Vagina (tissue), 2 donors: ENCODE measurements around the gene SGCD. TPM values are rescaled to one million over a fixed set of nuclear protein-coding genes. Genes with fewer than 3 reads are reported as not detected.
A peak's percentile ranks its signal among the peaks of the same experiment; 100 is the strongest.
"Not testable (repeated sequence)": the region's sequence is repeated elsewhere in the genome, so short reads cannot be mapped to it uniquely, and the experiment has no call there.

Source experiments
- DNase-seq, 2 donors: peaks; one replicate each; pipeline ENCODE4 v3.0.0-alpha.2; 2017; ENCODE audit errors: extremely low spot score in 2 of 2
- H3K27ac ChIP-seq: fragments of 200-600 bp; sonication (generic); one replicate; pipeline ENCODE4 v1.5.1; 2019
- H3K27me3 ChIP-seq: fragments of 200-600 bp; sonication (generic); one replicate; pipeline ENCODE4 v1.5.1; 2019
- H3K36me3 ChIP-seq, 2 donors: fragments of 200-600 bp; sonication (generic); one replicate each; pipeline ENCODE4 v1.5.1; 2017 to 2019
- H3K4me1 ChIP-seq: fragments of 200-600 bp; sonication (generic); one replicate; pipeline ENCODE4 v1.5.1; 2019
- H3K4me3 ChIP-seq, 2 donors: fragments of 200-600 bp; sonication (generic); 1 replicate in 1 of 2; 2 replicates in 1 of 2; pipeline ENCODE4 v1.5.1; 2016 to 2019
- H3K9me3 ChIP-seq: fragments of 200-600 bp; sonication (generic); one replicate; pipeline ENCODE4 v1.5.1; 2019
- POLR2A ChIP-seq, 2 donors: fragments of 450-650 bp; IDR thresholded peaks; one replicate each; pipeline ENCODE4 v1.6.1; 2017; ENCODE audit warnings: antibody characterized with exemption in 2 of 2, mild to moderate bottlenecking in 2 of 2, moderate library complexity in 2 of 2
- POLR2AphosphoS5 ChIP-seq, 2 donors: sonication (generic); formaldehyde crosslinking; IDR thresholded peaks; one replicate each; pipeline ENCODE4 v1.9.0; 2017; ENCODE audit warnings: antibody characterized with exemption in 2 of 2, mild to moderate bottlenecking in 2 of 2, low read depth in 1 of 2; ENCODE audit not compliant: insufficient read depth in 1 of 2
- intact Hi-C: fragments of 100-400 bp; cut with DNase I; formaldehyde crosslinking; loops from one replicate; pipeline ENCODE4 v1.15.1; 2023
- total RNA-seq: library from RNA; depleted of rRNA; stranded (reverse); fragments of >200 nt; gene quantifications from one replicate; pipeline ENCODE4 v1.2.3, GENCODE V29; 2016
- TF ChIP-seq, protein P1 (sequence below), 3 experiments: fragments of 450-650 bp in 2 of 3; fragments of 200-600 bp in 1 of 3; sonication (generic) in 1 of 3; IDR thresholded peaks; one replicate each; pipeline ENCODE4 v1.5.1; 2017 to 2019; ENCODE audit warnings: antibody characterized with exemption in 3 of 3, mild to moderate bottlenecking in 2 of 3, moderate library complexity in 2 of 3

Gene SGCD
- total RNA-seq, 1 donor from 2014 or later, result 6.9 TPM

DNA sequence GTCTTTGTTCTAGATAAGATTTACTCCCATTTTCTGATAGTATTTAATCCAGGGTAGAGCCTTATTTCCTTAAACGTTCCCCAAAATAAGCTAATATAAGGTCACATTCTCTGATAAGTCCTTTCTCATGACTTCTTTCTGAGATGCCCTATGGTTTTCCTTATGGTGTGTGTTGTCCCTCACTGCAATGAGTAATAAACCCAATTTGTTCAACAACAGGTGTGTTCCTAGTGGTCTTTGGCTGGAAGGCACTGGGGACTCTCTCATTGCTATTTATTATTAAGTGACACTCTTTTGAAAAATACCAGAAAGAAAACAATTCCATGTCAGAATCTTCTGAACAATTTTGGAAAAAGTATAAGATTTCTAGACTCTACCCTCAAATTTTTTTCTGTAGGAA is 266.6 kb downstream of the SGCD start:
- no peak overlapping the region for H3K27ac ChIP-seq
- no peak for DNase-seq
- H3K4me3 ChIP-seq, result no peak overlapping the region
- H3K9me3 ChIP-seq, result no peaks in the 10 kb centered on the region
- intact Hi-C loops, result no loop called here
- H3K36me3 ChIP-seq, result no peaks in the 10 kb centered on the region
- no peaks in the 10 kb centered on the region for H3K4me1 ChIP-seq
- TF ChIP-seq, protein P1, sequence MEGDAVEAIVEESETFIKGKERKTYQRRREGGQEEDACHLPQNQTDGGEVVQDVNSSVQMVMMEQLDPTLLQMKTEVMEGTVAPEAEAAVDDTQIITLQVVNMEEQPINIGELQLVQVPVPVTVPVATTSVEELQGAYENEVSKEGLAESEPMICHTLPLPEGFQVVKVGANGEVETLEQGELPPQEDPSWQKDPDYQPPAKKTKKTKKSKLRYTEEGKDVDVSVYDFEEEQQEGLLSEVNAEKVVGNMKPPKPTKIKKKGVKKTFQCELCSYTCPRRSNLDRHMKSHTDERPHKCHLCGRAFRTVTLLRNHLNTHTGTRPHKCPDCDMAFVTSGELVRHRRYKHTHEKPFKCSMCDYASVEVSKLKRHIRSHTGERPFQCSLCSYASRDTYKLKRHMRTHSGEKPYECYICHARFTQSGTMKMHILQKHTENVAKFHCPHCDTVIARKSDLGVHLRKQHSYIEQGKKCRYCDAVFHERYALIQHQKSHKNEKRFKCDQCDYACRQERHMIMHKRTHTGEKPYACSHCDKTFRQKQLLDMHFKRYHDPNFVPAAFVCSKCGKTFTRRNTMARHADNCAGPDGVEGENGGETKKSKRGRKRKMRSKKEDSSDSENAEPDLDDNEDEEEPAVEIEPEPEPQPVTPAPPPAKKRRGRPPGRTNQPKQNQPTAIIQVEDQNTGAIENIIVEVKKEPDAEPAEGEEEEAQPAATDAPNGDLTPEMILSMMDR (IDR thresholded peaks at IDR 0.05), result no peak
- TF ChIP-seq POLR2AphosphoS5 (IDR thresholded peaks at IDR 0.05; ENCODE audit: insufficient read depth in 1 of 2, low read depth in 1 of 2), result no peak
- TF ChIP-seq POLR2A (IDR thresholded peaks at IDR 0.05), result no peak
- no peaks in the 10 kb centered on the region for H3K27me3 ChIP-seq

DNA sequence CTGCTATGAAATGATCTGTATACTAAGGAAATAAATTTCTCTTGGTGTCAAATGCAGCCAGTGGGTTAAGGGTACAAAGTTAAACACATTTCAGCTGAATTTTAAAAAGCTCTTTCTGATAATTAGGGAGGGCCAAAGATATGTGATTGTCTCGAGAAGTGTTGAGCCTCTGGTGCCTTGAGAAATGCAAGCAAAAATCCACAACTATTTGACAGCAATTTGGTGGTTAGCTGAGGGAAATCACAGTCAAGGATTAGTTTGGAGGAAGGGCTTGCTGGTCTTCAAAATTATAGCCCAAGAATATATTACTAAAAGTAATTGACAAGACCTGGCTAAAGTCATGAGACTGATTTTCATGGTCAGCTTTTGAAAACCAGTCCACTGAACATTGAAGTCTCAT is 267.4 kb downstream of the SGCD start:
- Histone ChIP-seq H3K4me3 (no peak overlapping the region), H3K36me3 (no peaks in the 10 kb centered on the region), H3K9me3 (no peaks in the 10 kb centered on the region), H3K27me3 (no peaks in the 10 kb centered on the region), H3K4me1 (no peaks in the 10 kb centered on the region), H3K27ac (no peak overlapping the region)
- TF ChIP-seq, protein P1 (IDR thresholded peaks at IDR 0.05), result no peak
- TF ChIP-seq POLR2AphosphoS5 (IDR thresholded peaks at IDR 0.05; ENCODE audit: insufficient read depth in 1 of 2, low read depth in 1 of 2), result no peak
- no peak for TF ChIP-seq POLR2A (IDR thresholded peaks at IDR 0.05)
- no peak for DNase-seq
- intact Hi-C loops, result no loop called here

DNA sequence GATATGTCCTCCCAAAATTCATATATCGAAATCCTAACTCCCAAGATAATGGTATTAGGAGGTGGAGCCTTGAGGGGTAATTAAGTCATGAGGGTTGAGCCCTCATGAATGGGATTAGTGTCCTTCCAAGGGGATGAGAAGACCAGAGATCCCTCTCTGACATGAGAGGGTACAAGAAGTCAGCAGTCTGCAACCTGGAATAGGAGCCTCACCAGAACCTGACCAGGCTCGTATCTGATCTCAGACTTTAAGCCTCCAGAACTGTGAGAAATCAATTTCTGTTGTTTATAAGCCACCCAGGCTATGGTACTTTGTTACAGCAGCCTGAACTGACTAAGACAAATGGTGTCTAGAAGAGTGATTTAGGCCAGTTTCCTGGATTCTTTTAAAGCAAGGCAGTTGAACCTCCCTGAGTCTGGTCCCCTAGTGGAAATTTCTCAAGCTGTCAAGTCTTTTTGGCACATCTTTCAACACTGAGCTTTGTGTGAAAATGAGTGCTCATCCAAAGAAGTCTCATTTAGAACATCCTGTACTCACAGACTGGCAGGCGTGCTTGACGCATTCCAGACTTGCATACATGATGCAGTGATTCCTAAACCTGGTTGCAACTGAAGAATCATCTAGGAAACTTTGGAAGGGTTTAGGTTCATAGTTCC is 268.3 kb downstream of the SGCD start:
- intact Hi-C loops, result no loop called here
- no peak overlapping the region for H3K27ac ChIP-seq
- no peaks in the 10 kb centered on the region for H3K4me1 ChIP-seq
- H3K4me3 ChIP-seq, result no peak overlapping the region
- TF ChIP-seq, protein P1 (IDR thresholded peaks at IDR 0.05), result no peak
- TF ChIP-seq POLR2AphosphoS5 (IDR thresholded peaks at IDR 0.05; ENCODE audit: insufficient read depth in 1 of 2, low read depth in 1 of 2) (peak in 1 of 2 donors; percentile 55), POLR2A (IDR thresholded peaks at IDR 0.05) (no peak)
- H3K9me3 ChIP-seq, result no peaks in the 10 kb centered on the region
- DNase-seq, result no peak
- no peaks in the 10 kb centered on the region for H3K36me3 ChIP-seq
- no peaks in the 10 kb centered on the region for H3K27me3 ChIP-seq

DNA sequence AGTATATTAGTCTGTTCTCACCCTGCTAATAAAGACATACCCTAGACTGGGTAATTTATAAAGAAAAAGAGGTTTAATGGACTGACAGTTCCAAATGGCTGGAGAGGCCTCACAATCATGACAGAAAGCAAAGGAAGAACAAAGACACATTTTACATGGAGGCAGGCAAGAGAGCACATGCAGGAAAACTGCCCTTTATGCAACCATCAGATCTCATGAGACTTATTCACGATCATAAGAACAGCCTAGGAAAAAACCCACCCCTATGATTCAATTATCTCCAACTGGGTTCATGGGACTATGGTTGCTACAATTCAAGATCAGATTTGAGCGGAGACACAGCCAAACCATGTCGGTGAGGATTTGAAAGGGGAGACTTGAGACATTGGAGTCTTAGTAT is 270.3 kb downstream of the SGCD start:
- Histone ChIP-seq H3K9me3 (peaks cover 9% of the 10 kb centered on the region), H3K4me3 (no peak overlapping the region), H3K27me3 (no peaks in the 10 kb centered on the region), H3K36me3 (no peaks in the 10 kb centered on the region), H3K27ac (no peak overlapping the region), H3K4me1 (no peaks in the 10 kb centered on the region)
- no peak for DNase-seq
- intact Hi-C loops, result no loop called here
- TF ChIP-seq POLR2A (IDR thresholded peaks at IDR 0.05) (no peak), POLR2AphosphoS5 (IDR thresholded peaks at IDR 0.05; ENCODE audit: insufficient read depth in 1 of 2, low read depth in 1 of 2) (no peak)
- TF ChIP-seq, protein P1 (IDR thresholded peaks at IDR 0.05), result no peak

DNA sequence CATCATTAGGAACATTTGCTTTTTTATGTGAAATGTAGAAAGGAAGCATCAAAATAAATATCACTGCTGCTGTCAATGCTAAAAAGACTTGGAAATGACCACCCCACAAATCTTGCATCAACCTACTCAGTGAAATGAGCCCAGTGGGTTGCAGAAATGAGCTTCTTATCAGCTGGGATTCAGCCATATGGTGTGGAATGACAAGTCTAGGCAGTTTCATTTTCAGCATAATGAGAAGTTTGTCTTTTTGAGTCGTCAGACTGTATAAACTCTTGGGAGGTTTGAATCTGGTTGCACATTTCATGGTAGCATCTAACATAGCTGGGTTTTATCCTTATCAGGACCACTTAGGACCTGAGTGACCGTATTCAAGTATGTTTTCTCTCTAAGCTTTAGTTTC is 272.0 kb downstream of the SGCD start:
- no peak overlapping the region for H3K4me3 ChIP-seq
- DNase-seq, result no peak

DNA sequence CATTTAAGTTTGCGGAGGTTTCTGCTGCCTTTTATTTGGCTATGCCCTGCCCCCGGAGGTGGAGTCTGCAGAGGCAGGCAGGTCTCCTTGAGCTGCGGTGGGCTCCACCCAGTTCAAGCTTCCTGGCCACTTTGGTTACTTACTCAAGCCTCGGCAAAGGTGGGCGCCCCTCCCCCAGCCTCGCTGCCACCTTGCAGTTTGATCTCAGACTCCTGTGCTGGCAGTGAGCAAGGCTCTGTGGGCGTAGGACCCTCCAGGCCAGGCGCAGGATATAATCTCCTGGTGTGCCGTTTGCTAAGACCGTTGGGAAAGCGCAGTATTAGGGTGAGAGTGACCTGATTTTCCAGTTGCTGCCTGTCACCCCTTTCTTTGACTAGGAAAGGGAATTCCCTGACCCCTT is 283.6 kb downstream of the SGCD start:
- H3K4me3 ChIP-seq, H3K27ac ChIP-seq, H3K4me1 ChIP-seq, H3K27me3 ChIP-seq, H3K9me3 ChIP-seq, intact Hi-C loops, DNase-seq, H3K36me3 ChIP-seq: not testable (repeated sequence)

More for the DNA sequence above, 272.0 kb downstream of the SGCD start:
- H3K9me3 ChIP-seq, result peaks cover 9% of the 10 kb centered on the region
- TF ChIP-seq POLR2AphosphoS5 (IDR thresholded peaks at IDR 0.05; ENCODE audit: insufficient read depth in 1 of 2, low read depth in 1 of 2), result no peak
- TF ChIP-seq POLR2A (IDR thresholded peaks at IDR 0.05), result no peak
- TF ChIP-seq, protein P1 (IDR thresholded peaks at IDR 0.05), result no peak
- intact Hi-C loops, result no loop called here
- no peaks in the 10 kb centered on the region for H3K4me1 ChIP-seq
- no peaks in the 10 kb centered on the region for H3K36me3 ChIP-seq
- no peak overlapping the region for H3K27ac ChIP-seq
- H3K27me3 ChIP-seq, result no peaks in the 10 kb centered on the region
